Mesodermal cell (in vitro differentiated cells): ENCODE results near the gene ASXL3.

Experiments
- H3K27ac ChIP-seq: 2 replicates; pipeline ENCODE4 v1.7.0; 2013; ENCODE audit warnings: mild to moderate bottlenecking, low read depth, low read length, moderate library complexity; ENCODE audit not compliant: severe bottlenecking
- H3K36me3 ChIP-seq: 2 replicates; pipeline ENCODE4 v1.7.1; 2013; ENCODE audit warnings: mild to moderate bottlenecking, low read length, moderate library complexity; ENCODE audit not compliant: control insufficient read depth, insufficient read depth
- H3K4me1 ChIP-seq: one replicate; pipeline ENCODE4 v1.7.1; 2013; ENCODE audit warnings: mild to moderate bottlenecking, low read length; ENCODE audit not compliant: insufficient read depth, control insufficient read depth, poor library complexity, severe bottlenecking
- H3K4me3 ChIP-seq: 2 replicates; pipeline ENCODE4 v1.7.0; 2013; ENCODE audit warnings: low read length, control low read depth, mild to moderate bottlenecking; ENCODE audit not compliant: insufficient read depth, poor library complexity, severe bottlenecking; ENCODE audit errors: extremely low read depth
- H3K9me3 ChIP-seq: 2 replicates; pipeline ENCODE4 v1.7.1; 2013; ENCODE audit warnings: mild to moderate bottlenecking, low read length, moderate library complexity; ENCODE audit not compliant: control insufficient read depth
- WGBS, 2 experiments: methylation state at CpG; one replicate each; pipeline ENCODE4 v1.1.5; 2013; ENCODE audit warnings: missing lambda C conversion rate in 2 of 2; ENCODE audit not compliant: insufficient coverage in 2 of 2; 5-methylcytosine and 5-hydroxymethylcytosine counted together

The ASXL3 gene

DNA sequence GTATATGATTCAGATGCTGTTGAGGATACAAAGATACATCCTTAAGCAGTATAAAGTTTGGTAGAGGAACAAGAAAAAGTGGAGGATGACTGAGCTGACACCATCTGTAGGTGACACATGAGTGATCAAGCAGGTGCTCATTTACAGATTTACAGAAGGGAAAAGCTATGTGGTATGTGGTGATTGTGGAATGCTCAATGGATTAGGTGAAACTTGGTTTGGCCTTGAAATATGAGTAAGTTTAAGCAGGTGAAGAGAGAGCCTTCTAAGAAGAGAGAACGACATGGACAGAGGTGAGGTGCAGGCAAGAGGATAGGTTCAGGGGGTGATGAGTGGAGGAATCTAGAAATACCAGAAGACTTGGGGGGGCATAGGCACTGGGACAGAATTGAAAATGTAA is 5.9 kb downstream of the ASXL3 start:
- H3K9me3 ChIP-seq: peaks cover 3% of the 10 kb centered on the region
- H3K36me3 ChIP-seq: no peaks in the 10 kb centered on the region
- H3K4me1 ChIP-seq: no peaks in the 10 kb centered on the region
- no peak overlapping the region for H3K4me3 ChIP-seq
- 78 to 92% methylated on average over 1 of the region's 1 CpG for WGBS, 2 experiments
- no peak overlapping the region for H3K27ac ChIP-seq

GRCh38 chr18:33584548-33585430 is 6.8 kb downstream of the ASXL3 start:
- H3K9me3 ChIP-seq: peaks cover 3% of the 10 kb centered on the region
- no CpG with 5 or more reads among the region's 3 CpGs for WGBS, 2 experiments
- H3K36me3 ChIP-seq: no peaks in the 10 kb centered on the region
- no peak overlapping the region for H3K4me3 ChIP-seq
- H3K4me1 ChIP-seq: no peaks in the 10 kb centered on the region
- H3K27ac ChIP-seq: peak overlapping the region; percentile 26

DNA sequence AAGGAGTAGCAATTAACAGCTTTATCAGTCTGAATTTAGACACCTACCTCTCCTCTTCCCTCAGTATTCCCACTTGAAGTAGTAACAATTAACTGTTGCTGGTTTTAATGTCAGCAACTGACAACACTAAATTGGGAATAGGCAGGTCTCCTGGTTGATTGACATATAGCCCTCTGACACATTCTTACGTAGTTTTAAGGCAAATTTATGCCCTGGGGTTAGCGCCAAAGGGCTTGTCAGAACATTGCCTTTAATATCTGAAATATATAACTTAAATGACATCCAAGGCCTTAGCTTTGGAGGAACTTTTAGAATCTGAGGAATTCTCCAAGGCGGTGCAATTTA is 7.4 kb downstream of the ASXL3 start:
- H3K9me3 ChIP-seq: peaks cover 3% of the 10 kb centered on the region
- no CpG with 5 or more reads among the region's 3 CpGs for WGBS, 2 experiments
- H3K4me1 ChIP-seq: no peaks in the 10 kb centered on the region
- no peak overlapping the region for H3K4me3 ChIP-seq
- no peaks in the 10 kb centered on the region for H3K36me3 ChIP-seq
- H3K27ac ChIP-seq: peak overlapping the region; percentile 26

- 88 to 100% methylated on average over 2 of the region's 2 CpGs for WGBS, 2 experiments
- Histone ChIP-seq H3K4me3 (no peak overlapping the region), H3K4me1 (no peaks in the 10 kb centered on the region), H3K9me3 (peaks cover 3% of the 10 kb centered on the region), H3K36me3 (no peaks in the 10 kb centered on the region), H3K27ac (no peak overlapping the region)
Observed at GRCh38 chr18:33588361-33588760, 10.3 kb downstream of the ASXL3 start.

- H3K9me3 ChIP-seq: no peaks in the 10 kb centered on the region
- H3K36me3 ChIP-seq: no peaks in the 10 kb centered on the region
- H3K27ac ChIP-seq: peak overlapping the region; percentile 11
- 90% methylated on average over 3 of the region's 5 CpGs; no CpG with 5 or more reads in 1 of the 2 experiments for WGBS, 2 experiments
- no peak overlapping the region for H3K4me3 ChIP-seq
- H3K4me1 ChIP-seq: no peaks in the 10 kb centered on the region
Observed at GRCh38 chr18:33593261-33593660, 15.2 kb downstream of the ASXL3 start.

- no peaks in the 10 kb centered on the region for H3K9me3 ChIP-seq
- H3K4me3 ChIP-seq: no peak overlapping the region
- no peaks in the 10 kb centered on the region for H3K4me1 ChIP-seq
- no CpG with 5 or more reads among the region's 1 CpG for WGBS, 2 experiments
- no peaks in the 10 kb centered on the region for H3K36me3 ChIP-seq
- H3K27ac ChIP-seq: no peak overlapping the region
Observed at GRCh38 chr18:33594799-33595198, 16.8 kb downstream of the ASXL3 start.

- no peak overlapping the region for H3K27ac ChIP-seq
- no CpG with 5 or more reads among the region's 1 CpG for WGBS, 2 experiments
- H3K4me1 ChIP-seq: no peaks in the 10 kb centered on the region
- H3K36me3 ChIP-seq: no peaks in the 10 kb centered on the region
- H3K9me3 ChIP-seq: no peaks in the 10 kb centered on the region
- no peak overlapping the region for H3K4me3 ChIP-seq
Observed at GRCh38 chr18:33596178-33596854, 18.3 kb downstream of the ASXL3 start.

- H3K4me3 ChIP-seq: no peak overlapping the region
- no peak overlapping the region for H3K27ac ChIP-seq
- no CpG with 5 or more reads among the region's 3 CpGs for WGBS, 2 experiments
- H3K9me3 ChIP-seq: no peaks in the 10 kb centered on the region
- peaks cover 5% of the 10 kb centered on the region for H3K4me1 ChIP-seq
- H3K36me3 ChIP-seq: no peaks in the 10 kb centered on the region
Observed at GRCh38 chr18:33600846-33601245, 22.8 kb downstream of the ASXL3 start.

- H3K27ac ChIP-seq: no peak overlapping the region
- no peaks in the 10 kb centered on the region for H3K9me3 ChIP-seq
- no peaks in the 10 kb centered on the region for H3K36me3 ChIP-seq
- whole genome bisulfite sequencing, 2 experiments: no CpG with 5 or more reads among the region's 2 CpGs
- no peak overlapping the region for H3K4me3 ChIP-seq
- peaks cover 5% of the 10 kb centered on the region for H3K4me1 ChIP-seq
Observed at GRCh38 chr18:33603454-33603853, 25.4 kb downstream of the ASXL3 start.

DNA sequence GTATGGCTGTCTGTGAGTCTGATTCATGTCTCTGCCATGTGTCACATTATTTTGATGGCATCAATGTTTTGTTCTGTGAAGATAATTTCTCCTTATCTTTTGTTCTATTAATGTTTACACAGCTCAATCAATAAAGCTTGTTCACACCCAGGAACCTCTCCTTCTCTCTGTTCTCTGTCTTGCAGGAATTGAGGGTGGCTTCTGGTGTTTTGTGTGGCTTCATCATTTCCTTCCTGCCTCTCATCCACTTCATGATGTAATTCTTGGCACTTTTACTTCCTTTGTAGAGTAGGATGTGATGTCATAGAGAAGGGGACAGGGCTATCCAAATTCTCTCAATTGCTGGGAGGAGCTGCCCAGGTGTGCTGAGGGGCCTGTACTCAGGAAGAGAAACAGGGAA is 27.2 kb downstream of the ASXL3 start:
- Histone ChIP-seq H3K4me1 (peaks cover 5% of the 10 kb centered on the region), H3K36me3 (no peaks in the 10 kb centered on the region), H3K9me3 (no peaks in the 10 kb centered on the region), H3K4me3 (no peak overlapping the region), H3K27ac (no peak overlapping the region)

DNA sequence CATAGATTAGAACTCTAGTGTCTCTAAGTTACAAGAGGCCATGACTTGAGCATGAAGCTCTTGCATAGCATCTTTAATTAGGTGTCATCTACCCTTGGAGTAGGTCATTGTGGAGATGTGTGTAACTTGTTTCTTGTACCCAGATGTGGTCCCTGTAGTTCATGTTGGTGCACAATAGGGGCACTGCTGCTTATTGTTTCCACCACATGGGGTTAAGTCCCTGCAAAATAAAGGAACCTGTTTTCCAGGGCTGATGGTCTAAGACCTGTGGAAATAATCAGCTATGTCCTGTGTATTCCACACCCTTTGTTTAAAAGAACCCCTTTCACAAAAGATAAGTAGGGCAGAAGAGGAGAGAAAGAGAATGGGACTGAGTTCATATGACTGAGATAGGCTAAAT is 28.6 kb downstream of the ASXL3 start:
- H3K4me1 ChIP-seq: peaks cover 5% of the 10 kb centered on the region
- no peak overlapping the region for H3K27ac ChIP-seq
- H3K36me3 ChIP-seq: no peaks in the 10 kb centered on the region
- no peaks in the 10 kb centered on the region for H3K9me3 ChIP-seq
- H3K4me3 ChIP-seq: no peak overlapping the region
